Measurements from ENCODE around the gene CATSPER3.

Gene CATSPER3

GRCh38 chr5:134967607-134968006 is at the start of gene CATSPER3:
Gene CATSPER3, plus strand, starts transcription at chr5:134967907. Its CDS starts 85 bp downstream, at chr5:134967992.
- FAIRE-seq (no peak), DNase-seq (ENCODE audit: low spot score) (no peak)

GRCh38 chr5:134918861-134919260 is 48.8 kb upstream of the CATSPER3 start:
- FAIRE-seq, result no peak
- no peak for DNase-seq (ENCODE audit: low spot score)

GRCh38 chr5:134920848-134921575 is 46.7 kb upstream of the CATSPER3 start:
- DNase-seq (ENCODE audit: low spot score), result no peak

GRCh38 chr5:134932508-134932907 is 35.2 kb upstream of the CATSPER3 start:
- no peak for FAIRE-seq
- no peak for DNase-seq (ENCODE audit: low spot score)

More at GRCh38 chr5:134920848-134921575, 46.7 kb upstream of the CATSPER3 start:
- FAIRE-seq, result no peak

GRCh38 chr5:134934202-134934601 is 33.5 kb upstream of the CATSPER3 start:
- no peak for DNase-seq (ENCODE audit: low spot score)
- no peak for FAIRE-seq

- FAIRE-seq (peak; percentile 52), DNase-seq (ENCODE audit: low spot score) (no peak)
Observed at GRCh38 chr5:134935711-134936602, 31.8 kb upstream of the CATSPER3 start.

GRCh38 chr5:134937526-134937925 is 30.2 kb upstream of the CATSPER3 start:
- FAIRE-seq, result no peak
- DNase-seq (ENCODE audit: low spot score), result no peak

GRCh38 chr5:134938030-134938429 is 29.7 kb upstream of the CATSPER3 start:
- DNase-seq (ENCODE audit: low spot score), result no peak
- FAIRE-seq, result no peak

- DNase-seq (ENCODE audit: low spot score) (no peak), FAIRE-seq (no peak)
Observed at GRCh38 chr5:134939500-134939899, 28.2 kb upstream of the CATSPER3 start.

GRCh38 chr5:134943547-134943946 is 24.2 kb upstream of the CATSPER3 start:
- FAIRE-seq, result no peak
- no peak for DNase-seq (ENCODE audit: low spot score)

GRCh38 chr5:134944630-134945029 is 23.1 kb upstream of the CATSPER3 start:
- no peak for FAIRE-seq
- no peak for DNase-seq (ENCODE audit: low spot score)

- FAIRE-seq (no peak), DNase-seq (ENCODE audit: low spot score) (no peak)
Observed at GRCh38 chr5:134945041-134945440, 22.7 kb upstream of the CATSPER3 start.

GRCh38 chr5:134948911-134949310 is 18.8 kb upstream of the CATSPER3 start:
- FAIRE-seq (no peak), DNase-seq (ENCODE audit: low spot score) (no peak)

- FAIRE-seq (no peak), DNase-seq (ENCODE audit: low spot score) (no peak)
Observed at GRCh38 chr5:134949316-134949715, 18.4 kb upstream of the CATSPER3 start.

GRCh38 chr5:134957920-134958608 is 9.6 kb upstream of the CATSPER3 start:
- DNase-seq (ENCODE audit: low spot score) (no peak), FAIRE-seq (no peak)

- FAIRE-seq (no peak), DNase-seq (ENCODE audit: low spot score) (no peak)
Observed at GRCh38 chr5:134958755-134959154, 9.0 kb upstream of the CATSPER3 start.

- no peak for FAIRE-seq
- no peak for DNase-seq (ENCODE audit: low spot score)
Observed at GRCh38 chr5:134963098-134963497, 4.6 kb upstream of the CATSPER3 start.

- DNase-seq (ENCODE audit: low spot score), result no peak
- no peak for FAIRE-seq
Observed at GRCh38 chr5:134964359-134965270, 3.1 kb upstream of the CATSPER3 start.

GRCh38 chr5:134965271-134965825 is 2.4 kb upstream of the CATSPER3 start:
- FAIRE-seq (no peak), DNase-seq (ENCODE audit: low spot score) (no peak)

GRCh38 chr5:134968055-134968454 is 348 bp downstream of the CATSPER3 start:
- no peak for FAIRE-seq
- DNase-seq (ENCODE audit: low spot score), result no peak

All from RCC 7860 (cell line).